GM12865 (cell line): ENCODE data around the gene ACOXL.

ENCODE experiments used
- DNase-seq: peaks from one replicate; pipeline ENCODE4 v3.0.0; 2010; ENCODE audit warnings: low read depth
- H3K4me3 ChIP-seq: 2 replicates; pipeline ENCODE4 v1.5.1; 2011; ENCODE audit warnings: mild to moderate bottlenecking, low read depth, low read length, control low read depth
- TF ChIP-seq, protein P1 (sequence below): IDR thresholded peaks from 2 replicates; pipeline ENCODE4 v1.5.1; 2011; ENCODE audit warnings: low read length, control low read depth, low read depth, inconsistent platforms; ENCODE audit not compliant: insufficient read depth; ENCODE audit errors: missing control alignments

Gene ACOXL

GRCh38 chr2:110900191-110900590 lies 167.8 kb downstream of the ACOXL start:
- H3K4me3 ChIP-seq, result no peak overlapping the region
- no peak for DNase-seq
- TF ChIP-seq, protein P1, sequence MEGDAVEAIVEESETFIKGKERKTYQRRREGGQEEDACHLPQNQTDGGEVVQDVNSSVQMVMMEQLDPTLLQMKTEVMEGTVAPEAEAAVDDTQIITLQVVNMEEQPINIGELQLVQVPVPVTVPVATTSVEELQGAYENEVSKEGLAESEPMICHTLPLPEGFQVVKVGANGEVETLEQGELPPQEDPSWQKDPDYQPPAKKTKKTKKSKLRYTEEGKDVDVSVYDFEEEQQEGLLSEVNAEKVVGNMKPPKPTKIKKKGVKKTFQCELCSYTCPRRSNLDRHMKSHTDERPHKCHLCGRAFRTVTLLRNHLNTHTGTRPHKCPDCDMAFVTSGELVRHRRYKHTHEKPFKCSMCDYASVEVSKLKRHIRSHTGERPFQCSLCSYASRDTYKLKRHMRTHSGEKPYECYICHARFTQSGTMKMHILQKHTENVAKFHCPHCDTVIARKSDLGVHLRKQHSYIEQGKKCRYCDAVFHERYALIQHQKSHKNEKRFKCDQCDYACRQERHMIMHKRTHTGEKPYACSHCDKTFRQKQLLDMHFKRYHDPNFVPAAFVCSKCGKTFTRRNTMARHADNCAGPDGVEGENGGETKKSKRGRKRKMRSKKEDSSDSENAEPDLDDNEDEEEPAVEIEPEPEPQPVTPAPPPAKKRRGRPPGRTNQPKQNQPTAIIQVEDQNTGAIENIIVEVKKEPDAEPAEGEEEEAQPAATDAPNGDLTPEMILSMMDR, result no peak

DNA sequence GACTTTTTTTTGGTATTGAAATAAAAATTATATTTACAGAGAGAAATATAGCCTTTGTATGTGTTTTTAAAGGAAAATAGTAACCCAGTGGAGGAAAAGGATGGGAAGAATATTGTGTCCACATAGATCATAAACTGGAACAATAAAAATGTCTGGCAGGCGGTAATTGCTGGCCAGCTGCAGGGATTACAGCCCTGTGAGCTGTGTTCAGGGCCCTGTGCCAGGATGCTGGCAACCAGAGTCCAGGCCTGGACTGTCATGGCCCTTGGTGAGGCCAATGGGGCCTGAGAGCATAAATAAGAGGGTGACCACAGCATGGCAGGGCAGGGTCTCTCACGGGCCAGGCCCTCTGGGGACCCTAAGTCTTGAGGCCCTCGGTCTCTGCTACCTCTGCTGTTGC lies 171.2 kb downstream of the ACOXL start:
- no peak for DNase-seq
- H3K4me3 ChIP-seq, result no peak overlapping the region

GRCh38 chr2:110904116-110904778 lies 171.9 kb downstream of the ACOXL start:
- no peak for DNase-seq
- no peak overlapping the region for H3K4me3 ChIP-seq
- TF ChIP-seq, protein P1, result no peak

More for the DNA sequence above, 171.2 kb downstream of the ACOXL start:
- TF ChIP-seq, protein P1, result no peak

DNA sequence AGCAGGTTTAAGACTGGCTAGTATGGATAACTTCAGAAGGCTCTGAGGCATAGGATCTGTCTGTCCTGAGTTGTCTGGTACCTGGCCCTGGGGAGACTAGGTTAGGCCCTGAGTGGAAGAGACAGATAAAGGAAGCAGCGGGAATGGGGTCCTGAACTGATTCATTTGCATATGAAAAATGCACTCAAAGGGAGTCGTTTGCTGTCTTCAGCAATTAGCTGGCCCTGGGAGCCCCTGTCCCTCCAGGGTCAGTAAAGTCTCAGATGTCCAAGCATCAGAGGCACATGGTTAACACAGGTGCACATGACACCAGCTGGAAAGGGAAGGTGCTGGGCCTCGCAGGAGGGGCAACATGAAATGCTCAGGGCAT lies 172.4 kb downstream of the ACOXL start:
- TF ChIP-seq, protein P1, result no peak
- no peak overlapping the region for H3K4me3 ChIP-seq
- no peak for DNase-seq

- TF ChIP-seq, protein P1, result no peak
- no peak for DNase-seq
- H3K4me3 ChIP-seq, result no peak overlapping the region
These were observed 172.8 kb downstream of the ACOXL start for GRCh38 chr2:110905217-110905616.

- TF ChIP-seq, protein P1, result no peak
- no peak overlapping the region for H3K4me3 ChIP-seq
- DNase-seq, result no peak
These were observed 174.4 kb downstream of the ACOXL start for GRCh38 chr2:110906613-110907298.

DNA sequence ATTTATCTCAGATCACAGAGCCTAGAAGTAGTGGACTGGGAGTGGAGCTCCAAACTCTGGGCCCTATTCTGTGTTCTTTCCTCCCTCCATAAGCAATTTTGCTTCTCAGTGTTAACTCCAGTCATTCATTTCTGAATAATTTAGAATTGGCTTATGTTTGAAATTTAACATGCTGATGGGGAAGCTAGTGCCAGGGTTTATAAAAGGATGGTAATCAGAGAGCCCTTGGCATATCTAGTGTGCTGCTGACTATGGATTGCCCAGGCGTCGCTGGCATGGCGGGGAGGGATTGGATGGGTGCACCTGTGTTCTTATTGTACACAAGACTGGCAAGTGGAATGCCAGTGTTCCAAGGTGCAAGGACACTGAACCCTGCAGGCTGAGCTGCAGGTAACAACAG lies 177.1 kb downstream of the ACOXL start:
- H3K4me3 ChIP-seq, result no peak overlapping the region
- TF ChIP-seq, protein P1, result no peak
- no peak for DNase-seq
